Adrenal gland (tissue), 12 donors: Measurements from ENCODE around the gene C17orf67. TPM values are rescaled to one million over a fixed set of nuclear protein-coding genes. Genes with fewer than 3 reads are reported as not detected.

Experiments used
- DNase-seq, 7 donors: peaks; one replicate each; pipeline ENCODE4 v3.0.0-alpha.2; 2019 to 2020
- H3K27ac ChIP-seq, 5 donors: fragments of 200-600 bp; sonication (generic) in 4 of 5; 1 replicate in 3 of 5; 2 replicates in 2 of 5; pipeline versions ENCODE4 v1.5.1 to v1.8.0; 2016 to 2020; ENCODE audit warnings: mild to moderate bottlenecking in 1 of 5
- H3K27me3 ChIP-seq: fragments of 200-600 bp; 2 replicates; pipeline ENCODE4 v1.8.0; 2021
- H3K36me3 ChIP-seq, 2 donors: fragments of 200-600 bp; replicated peaks in 1 of 2; 1 replicate in 1 of 2; 2 replicates in 1 of 2; pipeline versions ENCODE4 v1.5.1 to v1.8.0; 2018 to 2022
- H3K4me1 ChIP-seq, 2 donors: fragments of 200-600 bp; replicated peaks in 1 of 2; 1 replicate in 1 of 2; 2 replicates in 1 of 2; pipeline versions ENCODE4 v1.5.1 to v1.8.0; 2018 to 2021
- H3K4me3 ChIP-seq, 4 donors: fragments of 200-600 bp; sonication (generic) in 3 of 4; one replicate each; pipeline ENCODE4 v1.5.1; 2016 to 2018
- H3K9me3 ChIP-seq, 3 donors: fragments of 200-600 bp; sonication (generic) in 1 of 3; replicated peaks in 1 of 3; 1 replicate in 2 of 3; 2 replicates in 1 of 3; pipeline versions ENCODE4 v1.5.1 to v1.8.0; 2016 to 2021
- CTCF ChIP-seq, 6 experiments: fragments of 450-650 bp in 4 of 6; fragments of 200-600 bp in 2 of 6; sonication (generic) in 1 of 6; IDR thresholded peaks; 1 replicate in 5 of 6; 2 replicates in 1 of 6; pipeline versions ENCODE4 v1.5.1 to v1.8.0; 2016 to 2021; ENCODE audit warnings: antibody characterized with exemption in 6 of 6, mild to moderate bottlenecking in 2 of 6, moderate library complexity in 1 of 6
- POLR2A ChIP-seq, 2 donors: fragments of 450-650 bp; IDR thresholded peaks; one replicate each; pipeline ENCODE4 v1.6.1; 2017; ENCODE audit warnings: antibody characterized with exemption in 2 of 2, mild to moderate bottlenecking in 2 of 2, moderate library complexity in 1 of 2
- WGBS, 4 donors: extraction: QIAGEN DNeasy Blood & Tissue Kit in 2 of 4; methylation state at CpG; one replicate each; pipeline versions ENCODE4 v1.1.5 to v1.1.7; 2013 to 2017; 5-methylcytosine and 5-hydroxymethylcytosine counted together
- intact Hi-C, 2 donors: fragments of 100-400 bp; cut with DNase I; formaldehyde crosslinking; loops; one replicate each; pipeline versions ENCODE4 v1.14.1 to v1.15.0; 2022 to 2023
- polyA plus RNA-seq, 3 donors: library from polyadenylated mRNA; stranded (reverse); fragments of 200-250 nt in 2 of 3; fragments of 350-450 nt in 1 of 3; fragmentation: Illumina TruSeq in 1 of 3; extraction: RNeasy Lipid Tissue Mini Kit (QIAGEN cat#74804) in 1 of 3; gene quantifications; one replicate each; pipeline ENCODE4 v1.2.3, GENCODE V29; 2013 to 2014
- total RNA-seq, 9 donors: library from RNA; depleted of rRNA in 4 of 9; stranded (reverse); fragments of >200 nt in 4 of 9; fragments of 120-200 nt in 1 of 9; fragmentation: NEBNext Ultra II Directional in 1 of 9; extraction: Animal tissue kit (Norgen Biotek cat#: 25700) in 1 of 9; gene quantifications; one replicate each; pipeline versions ENCODE4 v1.1.0 to v1.2.4, GENCODE V29; 2013 to 2023
- donor health status: healthy with polysubstance abuse.
- donor health status: Bipolar disorder and iron deficiency.
- donor health status: DM: yes; HTN: yes; CAD: no.
- donor health status: DM: no; HTN: no; CAD: no.
- donor health status: DM: no; HTN: no; CAD: no.
- donor health status: DM: yes; HTN: yes; CAD: no.

C17orf67 gene
- total and polyA plus RNA-seq, 12 donors: 0.29 to 3.3 (median 0.57) TPM; not detected in 2

GRCh38 chr17:56819030-56819429 is 14.7 kb downstream of the C17orf67 start:
- DNase-seq: no peak
- H3K4me1 ChIP-seq: no peaks in the 10 kb centered on the region
- no peaks in the 10 kb centered on the region for H3K27me3 ChIP-seq
- H3K27ac ChIP-seq: no peak overlapping the region
- 80 to 92% (median 84%) methylated on average over 2 of the region's 2 CpGs for WGBS, 4 donors
- TF ChIP-seq POLR2A (IDR thresholded peaks at IDR 0.05) (no peak), CTCF (IDR thresholded peaks at IDR 0.05) (no peak)
- H3K9me3 ChIP-seq: no peaks in the 10 kb centered on the region
- no peaks in the 10 kb centered on the region for H3K36me3 ChIP-seq
- no peak overlapping the region for H3K4me3 ChIP-seq
- intact Hi-C loops: loop anchor here (2.0 to 5.0 kb wide), 2 partner anchors 122 to 123 kb away; no protein-coding TSS in a partner anchor

DNA sequence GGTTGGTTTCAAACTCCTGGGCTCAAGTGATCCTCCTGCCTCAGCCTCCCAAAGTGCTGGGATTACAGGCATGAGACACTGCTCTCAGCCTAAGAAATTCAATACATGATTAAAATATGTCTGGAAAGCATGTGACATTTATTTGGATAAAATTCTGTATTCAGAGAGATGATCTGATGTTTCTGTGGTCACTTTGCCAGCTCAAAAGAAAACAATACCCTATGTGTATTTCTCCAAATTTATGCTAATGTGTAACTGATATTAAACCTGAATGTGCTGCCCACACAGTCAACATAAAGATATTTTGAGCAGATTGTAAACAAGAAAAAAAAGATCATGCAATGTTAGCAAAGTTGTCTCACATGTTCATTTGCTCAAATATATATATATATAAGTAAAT is 16.7 kb downstream of the C17orf67 start:
- intact Hi-C loops: loop anchor here in 1 of 2 donors (5.0 kb wide), 1 partner anchor 125 kb away; no protein-coding TSS in a partner anchor
- no peak overlapping the region for H3K27ac ChIP-seq
- no peak for TF ChIP-seq CTCF (IDR thresholded peaks at IDR 0.05)
- TF ChIP-seq POLR2A (IDR thresholded peaks at IDR 0.05): no peak

GRCh38 chr17:56815711-56816110 is 18.0 kb downstream of the C17orf67 start:
- H3K27me3 ChIP-seq: no peaks in the 10 kb centered on the region
- intact Hi-C loops: loop anchor here in 1 of 2 donors (5.0 kb wide), 1 partner anchor 127 kb away; no protein-coding TSS in a partner anchor
- no peak for DNase-seq
- no peak overlapping the region for H3K27ac ChIP-seq
- H3K4me3 ChIP-seq: no peak overlapping the region
- H3K36me3 ChIP-seq: no peaks in the 10 kb centered on the region
- H3K9me3 ChIP-seq: no peaks in the 10 kb centered on the region
- WGBS, 4 donors: 77 to 84% (median 83%) methylated on average over 6 of the region's 6 CpGs
- no peaks in the 10 kb centered on the region for H3K4me1 ChIP-seq
- TF ChIP-seq CTCF (IDR thresholded peaks at IDR 0.05): no peak
- no peak for TF ChIP-seq POLR2A (IDR thresholded peaks at IDR 0.05)

More for the DNA sequence above, 16.7 kb downstream of the C17orf67 start:
- H3K27me3 ChIP-seq: no peaks in the 10 kb centered on the region
- DNase-seq: no peak
- no peaks in the 10 kb centered on the region for H3K9me3 ChIP-seq
- H3K4me1 ChIP-seq: no peaks in the 10 kb centered on the region
- H3K36me3 ChIP-seq: no peaks in the 10 kb centered on the region
- H3K4me3 ChIP-seq: no peak overlapping the region

DNA sequence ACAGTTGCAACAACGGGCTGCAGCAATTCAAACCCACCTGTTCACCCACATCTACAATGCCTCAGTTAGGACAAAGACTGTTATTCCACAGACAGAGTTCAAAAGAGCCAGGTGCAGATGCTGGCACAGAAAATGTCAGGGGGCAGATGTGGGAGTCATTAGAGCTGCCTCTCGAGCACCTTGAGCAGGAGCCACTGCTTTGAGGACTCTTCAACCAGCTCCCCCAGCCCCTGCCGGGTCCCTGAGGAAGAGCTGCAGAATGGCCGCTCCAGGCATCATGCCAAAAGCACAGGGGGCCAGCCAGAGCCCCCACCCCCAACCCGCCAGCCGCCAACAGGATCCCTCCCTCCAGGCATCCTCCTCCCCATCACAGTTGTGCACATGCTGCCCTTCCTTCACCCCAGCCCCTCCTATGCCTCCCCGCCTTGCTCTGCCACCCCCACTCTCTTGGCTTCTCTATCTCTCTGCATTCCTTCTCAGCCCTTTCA is 20.8 kb downstream of the C17orf67 start:
- TF ChIP-seq POLR2A (IDR thresholded peaks at IDR 0.05) (no peak), CTCF (IDR thresholded peaks at IDR 0.05) (no peak)
- no peak for DNase-seq
- Histone ChIP-seq H3K27me3 (no peaks in the 10 kb centered on the region), H3K4me1 (no peaks in the 10 kb centered on the region), H3K9me3 (no peaks in the 10 kb centered on the region), H3K4me3 (no peak overlapping the region), H3K36me3 (no peaks in the 10 kb centered on the region), H3K27ac (no peak overlapping the region)
- WGBS, 4 donors: 66 to 78% (median 77%) methylated on average over 6 to 7 of the region's 7 CpGs
- intact Hi-C loops: no loop called here
